HepG2 (cell line): Measurements from ENCODE around the gene ZBTB7C. TPM values are rescaled to one million over a fixed set of nuclear protein-coding genes. Genes with fewer than 3 reads are reported as not detected.

ENCODE experiments used
- ATF2 ChIP-seq: sonication (generic); formaldehyde crosslinking; IDR thresholded peaks from 2 replicates; pipeline ENCODE4 v1.4.0; 2020; ENCODE audit warnings: missing genetic modification reagents
- DNMT1 ChIP-seq: sonication (generic); formaldehyde crosslinking; IDR thresholded peaks from 2 replicates; pipeline ENCODE4 v1.5.1; 2020; ENCODE audit warnings: mild to moderate bottlenecking, missing genetic modification reagents
- KLF16 ChIP-seq, 2 experiments: sonication (generic) in 1 of 2; formaldehyde crosslinking in 1 of 2; IDR thresholded peaks; 2 replicates each; pipeline versions ENCODE4 v1.6.1 to v1.8.0; 2016 to 2023; ENCODE audit warnings: missing genetic modification reagents in 2 of 2, missing compliant biosample characterization in 1 of 2
- MAFF ChIP-seq: IDR thresholded peaks from 2 replicates; pipeline ENCODE4 v1.6.1; 2011; ENCODE audit warnings: low read depth, low read length, improper control_type of control experiment
- MTF2 ChIP-seq: sonication (generic); formaldehyde crosslinking; IDR thresholded peaks from 2 replicates; pipeline ENCODE4 v1.5.0; 2020; ENCODE audit warnings: missing genetic modification reagents, borderline replicate concordance
- PAX8 ChIP-seq: sonication (generic); formaldehyde crosslinking; IDR thresholded peaks from 2 replicates; pipeline ENCODE4 v1.8.0; 2022; ENCODE audit warnings: mild to moderate bottlenecking, missing genetic modification reagents, borderline replicate concordance
- POLR2AphosphoS2 ChIP-seq: IDR thresholded peaks from 2 replicates; pipeline ENCODE4 v1.6.1; 2011; ENCODE audit warnings: low read depth, low read length, improper control_type of control experiment
- SIN3A ChIP-seq: IDR thresholded peaks from 2 replicates; pipeline ENCODE4 v1.6.1; 2011; ENCODE audit warnings: low read depth, mild to moderate bottlenecking, control low read depth, low read length, borderline replicate concordance
- TIGD3 ChIP-seq: sonication (generic); formaldehyde crosslinking; IDR thresholded peaks from 2 replicates; pipeline ENCODE4 v1.5.1; 2020; ENCODE audit warnings: mild to moderate bottlenecking, missing genetic modification reagents, borderline replicate concordance
- ZNF138 ChIP-seq: sonication (generic); formaldehyde crosslinking; IDR thresholded peaks from 2 replicates; pipeline ENCODE4 v1.5.0; 2020; ENCODE audit warnings: mild to moderate bottlenecking, low read depth, missing genetic modification reagents
- ZNF142 ChIP-seq: sonication (generic); formaldehyde crosslinking; IDR thresholded peaks from 2 replicates; pipeline ENCODE4 v1.4.0; 2020; ENCODE audit warnings: missing genetic modification reagents
- ZNF264 ChIP-seq: sonication (generic); formaldehyde crosslinking; IDR thresholded peaks from 2 replicates; pipeline ENCODE4 v1.4.0; 2020; ENCODE audit warnings: missing genetic modification reagents
- ZNF513 ChIP-seq: sonication (generic); formaldehyde crosslinking; conservative IDR thresholded peaks from 2 replicates; pipeline ENCODE4 v1.5.0; 2020; ENCODE audit warnings: missing genetic modification reagents
- ZNF609 ChIP-seq: sonication (generic); formaldehyde crosslinking; IDR thresholded peaks from 2 replicates; pipeline ENCODE4 v1.4.0; 2020; ENCODE audit warnings: mild to moderate bottlenecking, missing genetic modification reagents, borderline replicate concordance
- polyA plus RNA-seq, 8 experiments: library from polyadenylated mRNA; depleted of rRNA in 3 of 8; stranded (reverse) in 7 of 8; unstranded in 1 of 8; fragments of >200 nt; fragmentation: Illumina TruSeq in 4 of 8; extraction: Trizol in 4 of 8; gene quantifications; 2 replicates each; pipeline versions ENCODE4 v1.2.1 to v1.2.3, GENCODE V29; 2011 to 2016; ENCODE audit warnings: low read depth in 4 of 8, missing spikeins in 1 of 8, mixed read lengths in 1 of 8; ENCODE audit not compliant: insufficient read depth in 1 of 8
- total RNA-seq, 5 experiments: library from RNA; depleted of rRNA; stranded (reverse); fragments of >200 nt; fragmentation: Illumina TruSeq; extraction: Trizol; gene quantifications; 2 replicates each; pipeline ENCODE4 v1.2.3, GENCODE V29; 2016; ENCODE audit warnings: low read depth in 1 of 5

Gene ZBTB7C
- total and polyA plus RNA-seq, 2 of the 13 experiments (the other 11 are each of a cell fraction or from before 2014, with no cell fraction given), result 0.01 to 0.04 TPM

GRCh38 chr18:48318436-48318835 is 90.7 kb downstream of the ZBTB7C start (continued):
- TF ChIP-seq ZNF513 (CRISPR knock-in tag), result no peak
- no peak for TF ChIP-seq POLR2AphosphoS2
- TF ChIP-seq ATF2 (CRISPR knock-in tag), result no peak
- TF ChIP-seq ZNF138 (CRISPR knock-in tag), result no peak
- no peak for TF ChIP-seq ZNF264 (CRISPR knock-in tag)
- TF ChIP-seq MAFF, result no peak
- no peak for TF ChIP-seq KLF16 (CRISPR knock-in tag; IDR thresholded peaks at IDR 0.05)
- no peak for TF ChIP-seq ZNF609 (CRISPR knock-in tag)
- TF ChIP-seq PAX8 (CRISPR knock-in tag), result no peak
- TF ChIP-seq MTF2 (CRISPR knock-in tag), result no peak
- TF ChIP-seq SIN3A, result no peak
- TF ChIP-seq DNMT1 (CRISPR knock-in tag), result no peak
- TF ChIP-seq TIGD3, result no peak
- no peak for TF ChIP-seq ZNF142 (CRISPR knock-in tag)
